ENCODE measurements around the gene TRMT112. TPM values are rescaled to one million over a fixed set of nuclear protein-coding genes. Genes with fewer than 3 reads are reported as not detected.
A peak's percentile ranks its signal among the peaks of the same experiment; 100 is the strongest.

Gene TRMT112
- total and polyA plus RNA-seq, 10 of the 15 experiments (the other 5 are each of a cell fraction or from before 2014, with no cell fraction given): 212 to 455 (median 308) TPM

GRCh38 chr11:64366751-64367150 lies 49.4 kb upstream of the TRMT112 start (continued):
- TF ChIP-seq POLR2AphosphoS2 (IDR thresholded peaks at IDR 0.05; ENCODE audit: low read depth, low read length): no peak
- TF ChIP-seq CBX5 (IDR thresholded peaks at IDR 0.05; ENCODE audit: low read depth): no peak
- no peak for TF ChIP-seq RELA (IDR thresholded peaks at IDR 0.05; ENCODE audit: borderline replicate concordance, partially characterized antibody)
- no peak for TF ChIP-seq MYB (IDR thresholded peaks at IDR 0.05; ENCODE audit: borderline replicate concordance, low read depth, low read length)
- no peak for TF ChIP-seq IKZF1 (conservative IDR thresholded peaks at IDR 0.05)

DNA sequence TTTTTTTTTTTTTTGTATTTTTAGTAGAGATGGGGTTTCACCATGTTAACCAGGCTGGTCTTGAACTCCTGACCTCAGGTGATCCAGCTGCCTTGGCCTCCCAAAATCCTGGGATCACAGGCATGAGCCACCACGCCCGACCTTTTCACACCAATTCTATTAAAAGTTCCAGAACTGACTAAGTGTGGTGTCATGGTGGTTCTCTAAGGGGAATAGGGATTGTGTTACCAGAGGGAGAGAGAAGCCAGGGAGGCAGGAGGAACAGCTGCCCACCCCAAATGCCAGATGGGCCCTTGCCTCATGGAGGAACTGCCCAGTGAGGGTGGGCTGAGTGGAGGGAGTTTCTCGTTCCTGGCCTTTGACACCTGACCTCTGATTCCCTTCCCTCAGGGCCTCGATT lies 47.6 kb upstream of the TRMT112 start:
- SMC1A ChIA-PET (ENCODE audit: uncharacterized antibody, unreplicated experiment): no interaction called here
- Histone ChIP-seq H3K9ac (ENCODE audit: control insufficient read depth, insufficient read depth, low read length) (no peak overlapping the region), H3K27me3 (replicated peaks in 1 of 2; ENCODE audit: control insufficient read depth in 2 of 2, insufficient read depth in 2 of 2, low read length in 1 of 2) (no peaks in the 10 kb centered on the region), H3K79me2 (ENCODE audit: control insufficient read depth, insufficient read depth, low read length) (peaks cover 12% of the 10 kb centered on the region), H3K36me3 (ENCODE audit: control insufficient read depth in 2 of 2, insufficient read depth in 2 of 2, low read length in 1 of 2) (peaks cover 5 to 17% of the 10 kb centered on the region in 2 experiments; a peak in 3 of 4 replicates), H3K4me1 (ENCODE audit: control insufficient read depth, insufficient read depth, low read length) (peaks cover 24% of the 10 kb centered on the region), H3K4me2 (ENCODE audit: control insufficient read depth, insufficient read depth) (no peak overlapping the region), H3K9me3 (replicated peaks; ENCODE audit: control insufficient read depth, insufficient read depth, low read length) (no peaks in the 10 kb centered on the region; the same call in 2 of the 3 replicates), H4K20me1 (ENCODE audit: control insufficient read depth, insufficient read depth) (no peaks in the 10 kb centered on the region), H3K27ac (ENCODE audit: control insufficient read depth, insufficient read depth) (peak overlapping the region; percentile 22), H3K4me3 (no peak overlapping the region), H2AFZ (ENCODE audit: control insufficient read depth, low read depth, low read length) (no peak overlapping the region)
- 89% methylated on average over 4 of the region's 4 CpGs for WGBS (ENCODE audit: insufficient coverage, insufficient replicate concordance, low lambda C conversion rate, missing lambda C conversion rate)
- TF ChIP-seq NFYB (IDR thresholded peaks at IDR 0.05; ENCODE audit: insufficient read depth, low read depth, low read length) (no peak), TAF1 (IDR thresholded peaks at IDR 0.05; ENCODE audit: borderline replicate concordance, low read depth, low read length) (no peak), SMAD1 (IDR thresholded peaks at IDR 0.05; ENCODE audit: low read depth, partially characterized antibody) (no peak), SIX5 (IDR thresholded peaks at IDR 0.05; ENCODE audit: low read depth, low read length, severe bottlenecking) (no peak), PAX8 (IDR thresholded peaks at IDR 0.05) (no peak), NR2C2 (IDR thresholded peaks at IDR 0.05; ENCODE audit: borderline replicate concordance, control insufficient read depth, insufficient read length, low read depth) (no peak), HDAC2 (IDR thresholded peaks at IDR 0.05) (no peak), NRF1 (conservative IDR thresholded peaks at IDR 0.05; ENCODE audit: low read depth, low read length) (no peak)
- intact Hi-C loops (cut with micrococcal nuclease; ENCODE audit: unreplicated experiment) (no loop called here), in situ Hi-C loops (cut with MboI) (no loop called here)
- CTCF ChIA-PET: no interaction called here
- no peak for DNase-seq (ENCODE audit: low read depth, low spot score)
- POLR2A ChIA-PET: interaction anchor here (0.6 to 0.7 kb wide), 2 partner anchors 40 to 71 kb away, joined by 4 to 5 read pairs; no protein-coding TSS in a partner anchor
- no peak for ATAC-seq
- no peak for FAIRE-seq
- RAD21 ChIA-PET (ENCODE audit: unreplicated experiment): no interaction called here
- BruUV-seq (replicated peaks): no TSS peak

Measured in GM12878 (cell line).